Activated naive CD4-positive, alpha-beta T cell treated with anti-CD3 and anti-CD28 coated beads, Interleukin-2, amount 50 U/mL, for 24 hours (primary cell): ENCODE results near the gene ACOT2.
"Not testable (repeated sequence)": the region's sequence is repeated elsewhere in the genome, so short reads cannot be mapped to it uniquely, and the experiment has no call there.

Experiments
- H3K27ac Mint-ChIP-seq: one replicate; pipeline ENCODE4 v1.8.0; 2021; ENCODE audit warnings: mild to moderate bottlenecking, mixed read lengths
- H3K27me3 Mint-ChIP-seq: one replicate; pipeline ENCODE4 v1.8.0; 2021; ENCODE audit warnings: mixed read lengths
- H3K36me3 Mint-ChIP-seq: one replicate; pipeline ENCODE4 v1.8.0; 2021; ENCODE audit warnings: mixed read lengths
- H3K4me1 Mint-ChIP-seq: one replicate; pipeline ENCODE4 v1.8.0; 2021; ENCODE audit warnings: mixed read lengths
- H3K4me3 Mint-ChIP-seq: one replicate; pipeline ENCODE4 v1.8.0; 2021; ENCODE audit warnings: mild to moderate bottlenecking, mixed read lengths
- H3K9me3 Mint-ChIP-seq: one replicate; pipeline ENCODE4 v1.8.0; 2021; ENCODE audit warnings: mixed read lengths

The ACOT2 gene

DNA sequence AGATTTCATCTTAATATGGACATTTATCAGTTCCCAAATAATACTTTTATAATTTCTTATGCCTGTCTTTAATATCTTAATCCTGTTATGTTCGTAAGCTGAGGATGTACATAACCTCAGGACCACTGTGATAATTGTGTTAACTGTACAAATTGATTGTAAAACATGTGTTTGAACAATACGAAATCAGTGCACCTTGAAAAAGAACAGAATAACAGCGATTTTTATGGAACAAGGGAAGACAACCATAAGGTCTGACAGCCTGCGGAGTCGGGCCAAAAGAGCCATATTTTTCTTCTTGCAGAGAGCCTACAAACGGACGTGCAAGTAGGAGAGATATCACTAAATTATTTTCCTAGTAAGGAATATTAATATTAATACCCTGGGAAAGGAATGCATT, 6.8 kb upstream of the ACOT2 start:
- not testable (repeated sequence) for H3K4me3 Mint-ChIP-seq, H3K27ac Mint-ChIP-seq, H3K9me3 Mint-ChIP-seq, H3K27me3 Mint-ChIP-seq
- peaks cover 21% of the 10 kb centered on the region for H3K4me1 Mint-ChIP-seq
- peaks cover 23% of the 10 kb centered on the region for H3K36me3 Mint-ChIP-seq

DNA sequence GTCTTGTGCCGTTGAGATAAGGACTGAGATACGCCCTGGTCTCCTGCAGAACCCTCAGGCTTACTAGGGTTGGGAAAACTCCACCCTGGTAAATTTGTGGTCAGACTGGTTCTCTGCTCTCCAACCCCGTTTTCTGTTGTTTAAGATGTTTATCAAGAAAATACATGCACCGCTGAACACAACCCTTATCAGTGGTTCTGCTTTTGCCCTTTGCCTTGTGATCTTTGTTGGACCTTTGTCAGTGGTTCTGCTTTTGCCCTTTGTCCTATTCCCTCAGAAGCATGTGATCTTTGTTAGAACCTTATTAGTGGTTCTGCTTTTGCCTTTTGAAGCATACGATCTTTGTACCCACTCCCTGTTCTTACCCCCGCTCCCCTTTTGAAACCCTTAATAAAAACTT, 6.3 kb upstream of the ACOT2 start:
- H3K9me3 Mint-ChIP-seq, H3K4me3 Mint-ChIP-seq, H3K27me3 Mint-ChIP-seq, H3K27ac Mint-ChIP-seq: not testable (repeated sequence)
- Mint-ChIP-seq H3K36me3 (peaks cover 26% of the 10 kb centered on the region), H3K4me1 (peaks cover 25% of the 10 kb centered on the region)

DNA sequence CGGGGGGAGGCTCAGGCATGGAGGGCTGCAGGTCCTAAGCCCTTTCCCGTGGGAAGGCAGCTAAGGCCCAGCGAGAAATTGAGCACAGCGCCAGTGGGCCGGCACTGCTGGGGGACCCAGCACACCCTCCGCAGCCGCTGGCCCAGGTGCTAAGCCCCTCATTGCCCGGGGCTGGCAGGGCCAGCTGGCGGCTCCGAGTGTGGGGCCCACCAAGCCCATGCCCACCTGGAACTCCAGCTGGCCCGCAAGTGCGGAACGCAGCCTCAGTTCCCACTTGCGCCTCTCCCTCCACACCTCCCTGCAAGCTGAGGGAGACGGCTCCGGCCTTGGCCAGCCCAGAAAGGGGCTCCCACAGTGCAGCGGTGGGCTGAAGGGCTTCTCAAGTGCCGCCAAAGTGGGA, 2.6 kb upstream of the ACOT2 start:
- Mint-ChIP-seq H3K36me3 (peaks cover 28% of the 10 kb centered on the region), H3K4me1 (peaks cover 44% of the 10 kb centered on the region), H3K4me3 (peak overlapping the region; percentile 99)
- not testable (repeated sequence) for H3K9me3 Mint-ChIP-seq, H3K27me3 Mint-ChIP-seq, H3K27ac Mint-ChIP-seq

DNA sequence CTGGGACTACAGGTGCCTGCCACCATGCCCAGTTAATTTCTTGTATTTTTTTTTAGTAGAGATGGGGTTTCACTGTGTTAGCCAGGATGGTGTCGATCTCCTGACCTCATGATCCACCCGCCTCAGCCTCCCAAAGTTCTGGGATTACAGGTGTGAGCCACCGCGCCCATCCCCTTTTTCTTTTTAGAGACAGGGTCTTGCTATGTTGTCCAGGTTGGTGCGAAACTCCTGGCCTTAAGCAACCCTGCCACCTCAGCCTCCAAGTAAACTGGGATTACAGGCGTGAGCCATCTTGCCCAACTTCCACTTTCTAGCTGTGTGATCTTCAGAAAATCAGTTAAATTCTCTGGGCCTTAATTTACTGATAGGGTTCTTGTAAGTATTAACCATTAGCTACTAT, 2.1 kb upstream of the ACOT2 start:
- Mint-ChIP-seq H3K27ac (peak overlapping the region; percentile 10), H3K4me3 (peak overlapping the region; percentile 99), H3K4me1 (peaks cover 44% of the 10 kb centered on the region), H3K36me3 (peaks cover 24% of the 10 kb centered on the region)
- not testable (repeated sequence) for H3K27me3 Mint-ChIP-seq, H3K9me3 Mint-ChIP-seq

DNA sequence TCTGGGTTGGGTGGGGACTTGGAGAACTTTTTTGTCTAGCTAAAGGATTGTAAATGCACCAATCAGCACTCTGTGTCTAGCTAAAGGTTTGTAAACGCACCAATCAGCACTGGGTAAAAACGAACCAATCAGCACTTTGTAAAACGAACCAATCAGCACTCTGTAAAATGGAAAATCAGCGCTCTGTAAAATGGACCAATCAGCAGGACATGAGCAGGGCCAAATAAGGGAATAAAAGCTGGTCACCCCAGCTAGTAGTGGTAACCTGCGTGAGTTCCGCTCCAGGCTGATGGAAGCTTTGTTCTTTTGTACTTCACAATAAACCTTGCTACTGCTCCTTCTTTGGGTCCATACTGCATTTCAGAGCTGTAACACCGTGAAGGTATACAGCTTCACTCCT, 1.7 kb upstream of the ACOT2 start:
- H3K4me1 Mint-ChIP-seq = peaks cover 44% of the 10 kb centered on the region
- H3K9me3 Mint-ChIP-seq = no peaks in the 10 kb centered on the region
- H3K27me3 Mint-ChIP-seq = no peaks in the 10 kb centered on the region
- peak overlapping the region; percentile 99 for H3K4me3 Mint-ChIP-seq
- peaks cover 25% of the 10 kb centered on the region for H3K36me3 Mint-ChIP-seq
- H3K27ac Mint-ChIP-seq = peak overlapping the region; percentile 10

DNA sequence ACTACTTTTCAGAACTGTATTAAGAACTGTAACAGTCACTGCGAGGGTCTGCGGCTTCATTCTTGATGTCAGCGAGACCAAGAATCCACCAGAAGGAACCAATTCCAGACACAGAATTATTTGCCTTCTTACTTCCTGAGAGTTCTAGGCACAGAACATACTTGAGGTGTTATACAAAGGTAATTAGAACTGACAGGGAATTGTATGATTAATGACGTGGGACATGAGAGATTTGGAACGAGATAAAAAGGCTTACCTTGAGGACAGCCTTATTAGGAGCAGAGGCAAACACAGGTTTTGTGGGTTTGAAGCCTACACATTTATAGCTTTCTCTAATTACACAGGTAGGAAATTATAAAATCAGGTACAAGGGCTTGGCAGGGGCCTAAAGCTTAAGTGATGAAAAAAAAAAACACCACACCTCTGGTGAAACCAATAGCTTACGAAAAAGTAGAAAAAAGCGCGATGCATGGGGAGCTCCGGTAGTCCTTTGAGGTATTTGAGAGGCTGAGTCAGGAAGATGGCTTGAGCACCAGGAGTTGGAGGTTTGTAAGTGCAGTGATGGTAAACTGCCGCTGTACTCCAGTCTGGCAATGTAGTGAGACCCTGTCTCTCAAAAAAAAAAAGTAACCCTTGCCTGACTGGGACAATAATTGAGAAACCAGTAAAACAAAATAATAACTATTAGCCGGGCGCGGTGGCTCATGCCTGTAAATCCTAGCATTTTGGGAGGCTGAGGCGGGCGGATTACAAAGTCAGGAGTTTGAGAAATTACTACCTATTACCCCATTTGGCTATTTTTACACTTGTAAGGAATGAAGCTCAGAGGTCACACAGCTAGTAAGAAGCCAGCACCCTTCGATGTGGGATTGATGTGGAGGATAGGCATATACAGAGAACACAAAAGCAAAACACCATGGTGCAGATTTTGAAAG, 795 bp upstream of the ACOT2 start:
- Mint-ChIP-seq H3K4me1 (peaks cover 44% of the 10 kb centered on the region), H3K27me3 (no peaks in the 10 kb centered on the region), H3K9me3 (no peaks in the 10 kb centered on the region), H3K4me3 (peak overlapping the region; percentile 99), H3K36me3 (peaks cover 20% of the 10 kb centered on the region), H3K27ac (peak overlapping the region; percentile 95)

DNA sequence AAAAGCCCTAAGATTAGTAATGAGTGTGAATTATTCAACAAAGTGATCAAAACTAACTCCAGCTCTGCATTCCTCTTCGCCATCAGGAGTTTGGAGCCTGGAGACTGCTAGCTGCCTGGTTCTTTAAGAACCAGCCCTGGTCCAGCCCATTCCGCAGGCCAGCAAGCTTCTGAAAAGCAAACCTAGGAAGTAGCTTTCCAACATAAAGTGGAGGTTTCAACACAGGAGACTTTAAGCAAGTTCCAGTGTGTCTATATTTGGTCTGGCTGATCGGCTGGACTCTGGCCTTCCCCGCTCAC, 178 bp upstream of the ACOT2 start:
- H3K27me3 Mint-ChIP-seq = not testable (repeated sequence)
- H3K4me3 Mint-ChIP-seq = peak overlapping the region; percentile 99

DNA sequence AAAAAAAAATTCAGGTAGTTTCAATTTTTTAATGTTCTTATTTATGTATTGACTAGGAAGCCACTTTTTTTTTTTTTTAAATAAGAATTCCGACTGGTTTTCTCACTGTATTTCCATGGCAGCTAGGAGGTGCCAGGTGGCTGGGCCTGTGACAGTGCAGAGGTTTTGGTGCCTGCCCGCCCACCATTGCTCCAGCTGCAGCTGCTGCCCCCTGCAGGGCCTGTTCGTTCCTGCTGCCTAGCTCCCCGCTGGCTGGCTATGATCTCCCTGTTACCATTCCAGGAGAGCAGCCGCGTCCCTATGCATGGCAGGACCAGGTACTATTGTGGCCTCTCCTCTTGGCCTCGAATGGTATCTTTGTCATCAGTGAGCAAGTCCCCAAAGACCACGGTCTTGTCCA, 1.9 kb downstream of the ACOT2 start:
- Mint-ChIP-seq H3K4me3 (peak overlapping the region; percentile 62), H3K4me1 (peaks cover 31% of the 10 kb centered on the region), H3K36me3 (peaks cover 15% of the 10 kb centered on the region)
- H3K27me3 Mint-ChIP-seq, H3K9me3 Mint-ChIP-seq, H3K27ac Mint-ChIP-seq: not testable (repeated sequence)

More for the DNA sequence above, 178 bp upstream of the ACOT2 start:
- Mint-ChIP-seq H3K27ac (peak overlapping the region; percentile 97), H3K36me3 (peaks cover 20% of the 10 kb centered on the region), H3K4me1 (peaks cover 44% of the 10 kb centered on the region)
- H3K9me3 Mint-ChIP-seq = not testable (repeated sequence)

DNA sequence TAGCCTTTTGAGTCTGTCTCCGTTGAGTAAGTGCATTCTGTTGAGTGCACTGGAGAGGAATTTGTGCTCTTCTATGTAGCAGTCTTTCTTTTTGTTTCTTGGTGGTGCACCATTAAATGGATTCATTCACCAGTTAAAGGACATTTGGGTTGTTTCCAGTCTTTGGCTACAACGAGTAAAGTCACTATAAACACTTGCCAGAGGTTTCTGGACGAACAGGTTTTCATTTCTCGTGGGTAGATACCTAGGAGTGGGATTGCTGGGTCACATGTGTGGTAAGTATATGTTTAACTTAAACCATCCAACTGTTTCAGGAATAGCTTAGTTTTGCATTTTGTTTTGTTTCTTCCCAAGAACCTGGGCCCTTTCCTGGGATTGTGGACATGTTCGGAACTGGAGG, 4.0 kb downstream of the ACOT2 start:
- not testable (repeated sequence) for H3K4me3 Mint-ChIP-seq, H3K36me3 Mint-ChIP-seq, H3K9me3 Mint-ChIP-seq, H3K27me3 Mint-ChIP-seq, H3K27ac Mint-ChIP-seq
- H3K4me1 Mint-ChIP-seq = peaks cover 15% of the 10 kb centered on the region

DNA sequence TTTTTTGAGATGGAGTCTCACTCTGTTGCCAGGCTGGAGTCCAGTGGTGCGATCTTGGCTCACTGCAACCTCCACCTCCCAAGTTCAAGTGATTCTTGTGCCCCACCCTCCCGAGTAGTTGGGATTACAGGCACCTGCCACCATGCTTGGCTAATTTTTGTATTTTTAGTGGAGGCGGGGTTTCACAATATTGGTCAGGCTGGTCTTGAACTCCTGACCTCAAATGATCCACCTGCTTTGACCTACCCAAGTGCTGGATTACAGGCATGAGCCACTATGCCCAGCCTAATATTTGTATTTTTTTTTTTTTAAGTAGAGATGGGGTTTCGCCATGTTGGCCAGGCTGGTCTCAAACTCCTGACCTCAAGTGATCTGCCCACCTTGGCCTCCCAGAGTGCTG, 4.7 kb downstream of the ACOT2 start:
- H3K27ac Mint-ChIP-seq, H3K9me3 Mint-ChIP-seq, H3K27me3 Mint-ChIP-seq, H3K36me3 Mint-ChIP-seq, H3K4me1 Mint-ChIP-seq, H3K4me3 Mint-ChIP-seq: not testable (repeated sequence)

DNA sequence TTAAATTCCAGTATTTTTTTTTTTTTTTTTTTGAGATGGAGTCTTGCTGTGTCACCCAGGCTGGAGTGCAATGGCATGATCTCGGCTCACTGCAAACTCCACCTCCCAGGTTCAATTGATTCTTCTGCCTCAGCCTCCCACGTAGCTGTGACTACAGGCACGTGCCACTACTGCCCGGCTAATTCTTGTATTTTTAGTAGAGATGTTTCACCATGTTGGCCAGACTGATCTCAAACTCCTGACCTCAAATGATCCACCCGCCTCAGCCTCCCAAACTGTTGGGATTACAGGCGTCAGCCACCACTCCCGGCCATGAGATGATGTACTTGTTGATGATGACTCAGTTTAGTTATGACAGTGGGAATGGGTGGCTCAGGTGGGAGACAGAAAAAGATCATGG, 5.2 kb downstream of the ACOT2 start:
- H3K4me3 Mint-ChIP-seq, H3K9me3 Mint-ChIP-seq, H3K36me3 Mint-ChIP-seq, H3K4me1 Mint-ChIP-seq, H3K27ac Mint-ChIP-seq, H3K27me3 Mint-ChIP-seq: not testable (repeated sequence)

DNA sequence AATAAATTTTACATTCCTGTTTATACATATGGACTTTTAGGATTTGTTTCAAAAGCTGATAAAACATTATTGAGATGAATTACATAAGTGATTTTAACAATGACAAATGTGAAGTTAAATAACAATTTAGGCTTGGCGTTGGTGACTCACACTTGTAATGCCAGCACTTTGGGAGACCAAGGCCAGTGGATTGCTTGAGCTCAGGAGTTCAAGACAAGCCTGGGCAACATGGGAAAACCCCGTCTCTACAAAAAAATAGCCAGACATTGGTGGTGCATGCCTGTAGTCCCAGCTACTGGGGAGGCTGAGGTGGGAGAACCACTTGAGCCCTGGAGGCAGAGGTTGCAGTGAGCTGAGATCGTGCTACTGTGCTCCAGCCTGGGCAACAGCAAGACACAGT, 7.4 kb downstream of the ACOT2 start:
- Mint-ChIP-seq H3K27me3 (no peaks in the 10 kb centered on the region), H3K4me3 (no peak overlapping the region), H3K4me1 (no peaks in the 10 kb centered on the region), H3K9me3 (no peaks in the 10 kb centered on the region), H3K27ac (no peak overlapping the region), H3K36me3 (peaks cover 7% of the 10 kb centered on the region)

DNA sequence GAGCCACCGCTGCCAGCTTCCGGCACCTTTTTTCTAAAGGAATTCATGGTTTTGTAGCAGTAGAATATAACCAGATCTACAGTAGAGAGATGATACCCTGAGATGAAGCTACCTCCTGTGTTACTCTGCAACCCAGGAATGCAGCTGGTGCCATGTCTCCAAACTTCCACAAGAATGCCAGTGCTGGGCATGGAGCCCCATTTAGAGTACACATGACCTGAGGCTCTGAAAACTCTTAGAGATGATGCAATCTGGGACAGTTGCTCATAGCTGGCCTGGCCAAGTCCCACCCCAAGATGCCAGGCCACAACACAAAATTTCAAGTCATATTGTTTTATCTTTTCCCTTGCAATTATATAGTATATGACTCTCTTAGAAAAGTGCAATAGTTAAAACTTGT, 8.2 kb downstream of the ACOT2 start:
- not testable (repeated sequence) for H3K4me1 Mint-ChIP-seq, H3K9me3 Mint-ChIP-seq, H3K27me3 Mint-ChIP-seq, H3K36me3 Mint-ChIP-seq, H3K4me3 Mint-ChIP-seq, H3K27ac Mint-ChIP-seq

DNA sequence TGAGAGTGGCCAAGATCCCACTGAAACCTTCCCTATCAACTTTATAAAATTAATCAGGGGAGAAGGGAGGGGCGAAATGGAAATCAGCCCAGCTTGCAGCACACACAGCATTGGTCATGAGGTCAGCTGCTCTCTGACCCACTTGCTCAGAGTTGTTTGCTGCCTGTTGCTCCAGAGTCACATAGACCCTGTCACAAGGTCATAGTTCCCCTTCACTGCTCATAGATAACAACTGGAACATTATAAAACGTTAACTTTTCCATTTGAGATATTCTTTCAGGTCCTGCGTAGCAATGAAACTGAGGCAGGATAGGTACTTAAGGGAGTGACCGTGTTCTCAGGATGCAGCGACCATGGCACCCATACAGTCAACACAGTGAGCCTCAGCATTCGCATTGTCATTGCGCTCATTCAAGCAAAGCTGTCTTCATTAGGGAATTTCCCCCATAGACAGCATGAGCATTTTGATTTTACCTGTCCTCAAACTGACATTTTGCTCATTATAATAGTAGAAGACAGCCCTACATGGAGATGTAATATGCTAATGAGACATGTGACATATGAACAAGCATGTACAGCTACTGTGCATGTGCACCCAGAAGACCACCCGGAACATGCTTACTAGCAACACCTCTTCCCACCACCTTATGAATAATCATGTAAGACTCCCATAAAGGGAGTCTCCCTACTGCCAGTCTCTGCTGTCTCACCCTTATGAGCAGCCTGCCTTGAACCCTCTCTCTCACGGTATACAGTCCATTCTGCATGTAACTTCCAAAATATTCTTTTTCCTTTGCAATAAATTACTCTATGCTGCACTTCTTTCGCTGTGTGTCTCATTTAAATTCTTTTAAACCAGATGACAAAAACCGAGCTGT, 13.3 kb downstream of the ACOT2 start:
- not testable (repeated sequence) for H3K27ac Mint-ChIP-seq, H3K4me3 Mint-ChIP-seq, H3K27me3 Mint-ChIP-seq, H3K9me3 Mint-ChIP-seq, H3K4me1 Mint-ChIP-seq, H3K36me3 Mint-ChIP-seq

DNA sequence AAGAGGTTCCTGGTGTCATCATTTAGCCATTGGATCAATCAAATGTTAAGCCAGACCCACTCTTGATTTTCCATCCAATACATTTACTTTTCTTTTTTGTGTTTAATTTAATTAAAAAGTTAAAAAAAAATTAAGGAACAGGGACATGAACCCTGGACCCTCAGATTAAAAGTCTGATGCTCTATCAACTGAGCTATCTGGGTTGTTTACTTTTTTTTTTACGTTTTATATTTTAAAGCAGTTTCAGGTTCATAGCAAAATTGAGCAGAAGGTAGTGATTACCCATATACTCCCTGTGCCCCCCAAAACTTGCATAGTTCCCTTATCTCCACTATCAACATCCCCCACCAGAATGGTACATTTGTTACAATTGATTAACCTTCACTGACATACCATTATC, 19.7 kb downstream of the ACOT2 start:
- Mint-ChIP-seq H3K27ac (no peak overlapping the region), H3K27me3 (no peaks in the 10 kb centered on the region), H3K4me1 (peaks cover 5% of the 10 kb centered on the region), H3K9me3 (no peaks in the 10 kb centered on the region), H3K36me3 (no peaks in the 10 kb centered on the region), H3K4me3 (no peak overlapping the region)

DNA sequence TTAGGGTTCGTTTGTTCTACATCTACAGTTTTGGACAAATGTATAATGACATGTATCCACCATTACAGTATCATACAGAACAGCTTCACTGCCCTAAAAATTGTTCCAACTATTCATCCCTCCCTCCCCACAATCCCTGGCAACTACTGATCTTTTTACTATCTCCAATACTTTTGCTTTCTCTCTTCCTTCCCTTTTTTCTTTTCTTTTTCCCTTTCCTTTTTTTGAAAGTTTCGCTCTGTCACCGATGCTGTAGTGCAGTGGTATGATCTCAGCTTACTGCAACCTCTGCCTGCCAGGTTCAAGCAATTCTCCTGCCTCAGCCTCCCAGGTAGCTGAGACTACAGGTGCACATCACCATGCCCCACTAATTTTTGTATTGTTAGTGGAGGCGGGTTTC, 20.1 kb downstream of the ACOT2 start:
- no peaks in the 10 kb centered on the region for H3K36me3 Mint-ChIP-seq
- peaks cover 5% of the 10 kb centered on the region for H3K4me1 Mint-ChIP-seq
- H3K27me3 Mint-ChIP-seq = no peaks in the 10 kb centered on the region
- no peak overlapping the region for H3K27ac Mint-ChIP-seq
- no peak overlapping the region for H3K4me3 Mint-ChIP-seq
- no peaks in the 10 kb centered on the region for H3K9me3 Mint-ChIP-seq
